Neural cell (in vitro differentiated cells): Measurements from ENCODE around the gene TUBA4B. TPM values are rescaled to one million over a fixed set of nuclear protein-coding genes. Genes with fewer than 3 reads are reported as not detected.

Experiments used
- H2AFZ ChIP-seq: fragments of 200-600, 300-800 bp; sonication (generic), shearing (Covaris generic); 2 replicates; pipeline ENCODE4 v1.6.0; 2014; ENCODE audit warnings: low read depth, mild to moderate bottlenecking, antibody characterized with exemption, low read length, moderate library complexity
- H3F3A ChIP-seq: fragments of 200-600 bp; shearing (Covaris generic); 2 replicates; pipeline ENCODE4 v1.6.1; 2016; ENCODE audit warnings: mild to moderate bottlenecking, moderate library complexity, mixed read lengths, antibody characterized with exemption, low read length; ENCODE audit not compliant: insufficient read depth, poor library complexity, severe bottlenecking
- H3K27ac ChIP-seq: fragments of 200-600, 300-800 bp; sonication (generic), shearing (Covaris generic); 2 replicates; pipeline ENCODE4 v1.5.1; 2014; ENCODE audit warnings: mild to moderate bottlenecking, low read length, moderate library complexity
- H3K27me3 ChIP-seq: fragments of 300-800, 200-600 bp; sonication (generic), shearing (Covaris generic); 2 replicates; pipeline ENCODE4 v1.6.0; 2014; ENCODE audit warnings: mild to moderate bottlenecking, low read depth, low read length, moderate library complexity; ENCODE audit not compliant: insufficient read depth
- H3K36me3 ChIP-seq: fragments of 300-800, 200-600 bp; sonication (generic), shearing (Covaris generic); 2 replicates; pipeline ENCODE4 v1.5.1; 2014; ENCODE audit warnings: mild to moderate bottlenecking, antibody characterized with exemption, low read length, moderate library complexity; ENCODE audit not compliant: insufficient read depth
- H3K4me2 ChIP-seq: fragments of 300-800, 200-600 bp; sonication (generic), shearing (Covaris generic); 2 replicates; pipeline ENCODE4 v1.6.0; 2014; ENCODE audit warnings: mild to moderate bottlenecking, low read length
- H3K4me3 ChIP-seq: fragments of 300-800, 200-600 bp; sonication (generic), shearing (Covaris generic); 2 replicates; pipeline ENCODE4 v1.5.1; 2014; ENCODE audit warnings: mild to moderate bottlenecking, low read length, moderate library complexity
- H3K79me2 ChIP-seq: fragments of 200-600 bp; shearing (Covaris generic); replicated peaks from 2 replicates; pipeline ENCODE4 v1.6.0; 2014; ENCODE audit warnings: mild to moderate bottlenecking, low read length, moderate library complexity; ENCODE audit not compliant: insufficient read depth
- H3K9ac ChIP-seq: fragments of 300-800, 200-600 bp; sonication (generic), shearing (Covaris generic); 2 replicates; pipeline ENCODE4 v1.6.1; 2016; ENCODE audit warnings: mild to moderate bottlenecking, low read length, mixed read lengths
- H3K9me2 ChIP-seq: fragments of 200-600 bp; shearing (Covaris generic); 2 replicates; pipeline ENCODE4 v1.6.1; 2016; ENCODE audit warnings: mild to moderate bottlenecking, low read length, mixed read lengths; ENCODE audit not compliant: insufficient read depth
- H3K9me3 ChIP-seq: fragments of 200-600, 300-800 bp; sonication (generic), shearing (Covaris generic); 2 replicates; pipeline ENCODE4 v1.6.1; 2016; ENCODE audit warnings: mild to moderate bottlenecking, mixed run types, low read length, moderate library complexity, mixed read lengths
- H4K20me1 ChIP-seq: fragments of 200-600 bp; shearing (Covaris generic); 2 replicates; pipeline ENCODE4 v1.6.1; 2016; ENCODE audit warnings: mild to moderate bottlenecking, mixed run types; ENCODE audit not compliant: insufficient read depth
- EP300 ChIP-seq: fragments of 450-650 bp; conservative IDR thresholded peaks from 2 replicates; pipeline ENCODE4 v1.6.1; 2014; ENCODE audit warnings: antibody characterized with exemption, mild to moderate bottlenecking, moderate library complexity; ENCODE audit not compliant: poor library complexity, severe bottlenecking
- EZH2 ChIP-seq: fragments of 200-600, 300-800 bp; shearing (Covaris generic), sonication (generic); IDR thresholded peaks from 2 replicates; pipeline ENCODE4 v1.6.1; 2014; ENCODE audit warnings: antibody characterized with exemption, low read length, borderline replicate concordance, mild to moderate bottlenecking; ENCODE audit not compliant: insufficient read depth, poor library complexity, severe bottlenecking
- MXI1 ChIP-seq: fragments of 450-650 bp; conservative IDR thresholded peaks from 2 replicates; pipeline ENCODE4 v1.6.1; 2014; ENCODE audit warnings: antibody characterized with exemption, mild to moderate bottlenecking; ENCODE audit not compliant: poor library complexity, severe bottlenecking
- POLR2AphosphoS5 ChIP-seq: IDR thresholded peaks from 2 replicates; pipeline ENCODE4 v1.6.1; 2012
- RAD21 ChIP-seq: fragments of 450-650 bp; conservative IDR thresholded peaks from 2 replicates; pipeline ENCODE4 v1.6.1; 2014; ENCODE audit warnings: antibody characterized with exemption, mild to moderate bottlenecking, moderate library complexity
- SMC3 ChIP-seq: fragments of 450-650 bp; conservative IDR thresholded peaks from 2 replicates; pipeline ENCODE4 v1.6.1; 2014; ENCODE audit warnings: antibody characterized with exemption, mild to moderate bottlenecking, moderate library complexity; ENCODE audit not compliant: poor library complexity
- TAF1 ChIP-seq: IDR thresholded peaks from 2 replicates; pipeline ENCODE4 v1.6.1; 2012; ENCODE audit warnings: low read depth
- polyA plus RNA-seq: library from polyadenylated mRNA; depleted of rRNA; stranded (reverse); fragments of >200 nt; gene quantifications from 2 replicates; pipeline ENCODE4 v1.2.3, GENCODE V29; 2014
- TF ChIP-seq, protein P1 (sequence below): fragments of 450-650 bp; IDR thresholded peaks from 2 replicates; pipeline ENCODE4 v1.5.1; 2014; ENCODE audit warnings: antibody characterized with exemption, mild to moderate bottlenecking, moderate library complexity; ENCODE audit not compliant: poor library complexity, severe bottlenecking
- TF ChIP-seq, protein P2 (sequence below): IDR thresholded peaks from 2 replicates; pipeline ENCODE4 v1.6.1; 2012; ENCODE audit warnings: borderline replicate concordance

The TUBA4B gene
- polyA plus RNA-seq, 1 donor from 2014 or later = not detected

DNA sequence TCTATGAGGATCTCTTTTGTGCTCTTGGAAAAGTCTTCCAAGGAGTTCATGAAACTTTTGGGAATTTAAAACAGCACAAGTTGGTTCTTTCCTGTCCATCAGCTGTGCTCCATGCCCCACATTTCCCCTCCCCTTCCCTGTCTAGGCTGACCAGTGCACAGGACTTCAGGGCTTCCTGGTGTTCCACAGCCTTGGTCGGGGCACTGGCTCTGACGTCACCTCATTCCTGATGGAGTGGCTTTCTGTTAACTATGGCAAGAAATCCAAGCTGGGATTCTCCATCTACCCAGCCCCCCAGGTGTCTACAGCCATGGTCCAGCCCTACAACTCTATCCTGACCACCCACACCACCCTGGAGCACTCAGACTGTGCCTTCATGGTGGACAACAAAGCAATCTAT is 18.0 kb downstream of the TUBA4B start:
- H3K9ac ChIP-seq = no peak overlapping the region
- H2AFZ ChIP-seq = no peak overlapping the region
- TF ChIP-seq RAD21 = no peak
- no peak for TF ChIP-seq MXI1
- no peak for TF ChIP-seq EP300
- TF ChIP-seq, protein P1, sequence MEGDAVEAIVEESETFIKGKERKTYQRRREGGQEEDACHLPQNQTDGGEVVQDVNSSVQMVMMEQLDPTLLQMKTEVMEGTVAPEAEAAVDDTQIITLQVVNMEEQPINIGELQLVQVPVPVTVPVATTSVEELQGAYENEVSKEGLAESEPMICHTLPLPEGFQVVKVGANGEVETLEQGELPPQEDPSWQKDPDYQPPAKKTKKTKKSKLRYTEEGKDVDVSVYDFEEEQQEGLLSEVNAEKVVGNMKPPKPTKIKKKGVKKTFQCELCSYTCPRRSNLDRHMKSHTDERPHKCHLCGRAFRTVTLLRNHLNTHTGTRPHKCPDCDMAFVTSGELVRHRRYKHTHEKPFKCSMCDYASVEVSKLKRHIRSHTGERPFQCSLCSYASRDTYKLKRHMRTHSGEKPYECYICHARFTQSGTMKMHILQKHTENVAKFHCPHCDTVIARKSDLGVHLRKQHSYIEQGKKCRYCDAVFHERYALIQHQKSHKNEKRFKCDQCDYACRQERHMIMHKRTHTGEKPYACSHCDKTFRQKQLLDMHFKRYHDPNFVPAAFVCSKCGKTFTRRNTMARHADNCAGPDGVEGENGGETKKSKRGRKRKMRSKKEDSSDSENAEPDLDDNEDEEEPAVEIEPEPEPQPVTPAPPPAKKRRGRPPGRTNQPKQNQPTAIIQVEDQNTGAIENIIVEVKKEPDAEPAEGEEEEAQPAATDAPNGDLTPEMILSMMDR = no peak
- no peak for TF ChIP-seq EZH2
- TF ChIP-seq, protein P2, sequence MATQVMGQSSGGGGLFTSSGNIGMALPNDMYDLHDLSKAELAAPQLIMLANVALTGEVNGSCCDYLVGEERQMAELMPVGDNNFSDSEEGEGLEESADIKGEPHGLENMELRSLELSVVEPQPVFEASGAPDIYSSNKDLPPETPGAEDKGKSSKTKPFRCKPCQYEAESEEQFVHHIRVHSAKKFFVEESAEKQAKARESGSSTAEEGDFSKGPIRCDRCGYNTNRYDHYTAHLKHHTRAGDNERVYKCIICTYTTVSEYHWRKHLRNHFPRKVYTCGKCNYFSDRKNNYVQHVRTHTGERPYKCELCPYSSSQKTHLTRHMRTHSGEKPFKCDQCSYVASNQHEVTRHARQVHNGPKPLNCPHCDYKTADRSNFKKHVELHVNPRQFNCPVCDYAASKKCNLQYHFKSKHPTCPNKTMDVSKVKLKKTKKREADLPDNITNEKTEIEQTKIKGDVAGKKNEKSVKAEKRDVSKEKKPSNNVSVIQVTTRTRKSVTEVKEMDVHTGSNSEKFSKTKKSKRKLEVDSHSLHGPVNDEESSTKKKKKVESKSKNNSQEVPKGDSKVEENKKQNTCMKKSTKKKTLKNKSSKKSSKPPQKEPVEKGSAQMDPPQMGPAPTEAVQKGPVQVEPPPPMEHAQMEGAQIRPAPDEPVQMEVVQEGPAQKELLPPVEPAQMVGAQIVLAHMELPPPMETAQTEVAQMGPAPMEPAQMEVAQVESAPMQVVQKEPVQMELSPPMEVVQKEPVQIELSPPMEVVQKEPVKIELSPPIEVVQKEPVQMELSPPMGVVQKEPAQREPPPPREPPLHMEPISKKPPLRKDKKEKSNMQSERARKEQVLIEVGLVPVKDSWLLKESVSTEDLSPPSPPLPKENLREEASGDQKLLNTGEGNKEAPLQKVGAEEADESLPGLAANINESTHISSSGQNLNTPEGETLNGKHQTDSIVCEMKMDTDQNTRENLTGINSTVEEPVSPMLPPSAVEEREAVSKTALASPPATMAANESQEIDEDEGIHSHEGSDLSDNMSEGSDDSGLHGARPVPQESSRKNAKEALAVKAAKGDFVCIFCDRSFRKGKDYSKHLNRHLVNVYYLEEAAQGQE = no peak
- no peak for TF ChIP-seq POLR2AphosphoS5
- no peak for TF ChIP-seq SMC3
- TF ChIP-seq TAF1 = no peak
- H4K20me1 ChIP-seq = no peaks in the 10 kb centered on the region
- no peaks in the 10 kb centered on the region for H3F3A ChIP-seq
- no peak overlapping the region for H3K4me2 ChIP-seq
- H3K9me3 ChIP-seq = no peaks in the 10 kb centered on the region
- H3K36me3 ChIP-seq = no peaks in the 10 kb centered on the region
- H3K79me2 ChIP-seq = no peaks in the 10 kb centered on the region
- peaks cover 11% of the 10 kb centered on the region for H3K27me3 ChIP-seq
- no peak overlapping the region for H3K27ac ChIP-seq
- no peak overlapping the region for H3K4me3 ChIP-seq
- no peaks in the 10 kb centered on the region for H3K9me2 ChIP-seq

DNA sequence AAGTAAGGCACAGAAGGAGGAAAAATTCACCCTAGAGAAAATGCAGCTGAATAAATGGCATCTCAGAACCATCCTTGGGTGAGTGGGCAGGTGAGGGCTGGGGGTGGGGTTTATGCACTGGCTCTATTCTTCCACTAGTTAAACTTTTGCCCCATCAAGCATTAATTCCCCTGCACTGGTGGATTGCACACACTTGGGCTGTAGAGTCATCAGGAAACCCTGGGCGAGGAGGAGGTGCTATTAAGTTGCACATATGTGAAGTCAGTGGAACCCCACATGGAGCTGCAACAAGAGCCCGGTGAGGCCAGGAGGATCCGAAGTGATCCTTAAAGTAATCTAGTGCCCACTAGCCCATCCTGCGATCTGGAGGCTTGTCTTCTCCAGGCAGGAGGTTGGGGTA is 19.3 kb downstream of the TUBA4B start:
- Histone ChIP-seq H3K27ac (no peak overlapping the region), H3K9me3 (no peaks in the 10 kb centered on the region), H3K9me2 (no peaks in the 10 kb centered on the region), H3K4me2 (no peak overlapping the region), H4K20me1 (no peaks in the 10 kb centered on the region), H3K9ac (no peak overlapping the region), H3K4me3 (no peak overlapping the region), H3K27me3 (peaks cover 11% of the 10 kb centered on the region), H2AFZ (no peak overlapping the region), H3K79me2 (no peaks in the 10 kb centered on the region), H3K36me3 (no peaks in the 10 kb centered on the region), H3F3A (no peaks in the 10 kb centered on the region)
- TF ChIP-seq, protein P1 = no peak
- no peak for TF ChIP-seq EP300
- TF ChIP-seq SMC3 = no peak
- no peak for TF ChIP-seq RAD21
- no peak for TF ChIP-seq EZH2
- TF ChIP-seq POLR2AphosphoS5 = no peak
- TF ChIP-seq TAF1 = no peak
- TF ChIP-seq, protein P2 = no peak
- TF ChIP-seq MXI1 = no peak
